SU-DHL-6 (cell line): ENCODE measurements around the gene PDGFRA.
"Not testable (repeated sequence)": the region's sequence is repeated elsewhere in the genome, so short reads cannot be mapped to it uniquely, and the experiment has no call there.

Source experiments
- EZH2phosphoT487 ChIP-seq: fragments of 200-600 bp; sonication (generic), shearing (Covaris generic); conservative IDR thresholded peaks from 2 replicates; pipeline ENCODE4 v1.6.1; 2018; ENCODE audit warnings: mild to moderate bottlenecking, antibody characterized with exemption, low read length, moderate library complexity, mixed read lengths
- TF ChIP-seq, protein P1 (sequence below): fragments of 200-600 bp; sonication (generic); IDR thresholded peaks from one replicate; pipeline ENCODE4 v1.5.1; 2017; ENCODE audit warnings: antibody characterized with exemption, mild to moderate bottlenecking, low read length, moderate library complexity; ENCODE audit not compliant: insufficient read depth, poor library complexity, severe bottlenecking

DNA sequence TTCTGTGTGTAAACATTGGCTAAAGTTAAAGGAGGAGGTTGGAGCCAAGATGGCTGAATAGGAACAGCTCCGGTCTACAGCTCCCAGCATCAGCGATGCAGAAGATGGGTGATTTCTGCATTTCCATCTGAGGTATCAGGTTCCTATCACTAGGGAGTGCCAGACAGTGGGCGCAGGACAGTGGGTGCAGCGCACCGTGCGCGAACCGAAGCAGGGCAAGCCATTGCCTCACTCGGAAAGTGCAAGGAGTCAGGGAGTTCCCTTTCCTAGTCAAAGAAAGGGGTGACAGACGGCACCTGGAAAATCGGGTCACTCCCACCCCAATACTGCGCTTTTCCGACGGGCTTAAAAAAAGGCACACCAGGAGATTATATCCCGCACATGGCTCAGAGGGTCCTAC, 14.4 kb downstream of the PDGFRA start:
- TF ChIP-seq, protein P1, sequence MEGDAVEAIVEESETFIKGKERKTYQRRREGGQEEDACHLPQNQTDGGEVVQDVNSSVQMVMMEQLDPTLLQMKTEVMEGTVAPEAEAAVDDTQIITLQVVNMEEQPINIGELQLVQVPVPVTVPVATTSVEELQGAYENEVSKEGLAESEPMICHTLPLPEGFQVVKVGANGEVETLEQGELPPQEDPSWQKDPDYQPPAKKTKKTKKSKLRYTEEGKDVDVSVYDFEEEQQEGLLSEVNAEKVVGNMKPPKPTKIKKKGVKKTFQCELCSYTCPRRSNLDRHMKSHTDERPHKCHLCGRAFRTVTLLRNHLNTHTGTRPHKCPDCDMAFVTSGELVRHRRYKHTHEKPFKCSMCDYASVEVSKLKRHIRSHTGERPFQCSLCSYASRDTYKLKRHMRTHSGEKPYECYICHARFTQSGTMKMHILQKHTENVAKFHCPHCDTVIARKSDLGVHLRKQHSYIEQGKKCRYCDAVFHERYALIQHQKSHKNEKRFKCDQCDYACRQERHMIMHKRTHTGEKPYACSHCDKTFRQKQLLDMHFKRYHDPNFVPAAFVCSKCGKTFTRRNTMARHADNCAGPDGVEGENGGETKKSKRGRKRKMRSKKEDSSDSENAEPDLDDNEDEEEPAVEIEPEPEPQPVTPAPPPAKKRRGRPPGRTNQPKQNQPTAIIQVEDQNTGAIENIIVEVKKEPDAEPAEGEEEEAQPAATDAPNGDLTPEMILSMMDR = not testable (repeated sequence)
- not testable (repeated sequence) for TF ChIP-seq EZH2phosphoT487
